ENCODE results near the gene NFATC2.
"Not testable (repeated sequence)": the region's sequence is repeated elsewhere in the genome, so short reads cannot be mapped to it uniquely, and the experiment has no call there.

Gene NFATC2

DNA sequence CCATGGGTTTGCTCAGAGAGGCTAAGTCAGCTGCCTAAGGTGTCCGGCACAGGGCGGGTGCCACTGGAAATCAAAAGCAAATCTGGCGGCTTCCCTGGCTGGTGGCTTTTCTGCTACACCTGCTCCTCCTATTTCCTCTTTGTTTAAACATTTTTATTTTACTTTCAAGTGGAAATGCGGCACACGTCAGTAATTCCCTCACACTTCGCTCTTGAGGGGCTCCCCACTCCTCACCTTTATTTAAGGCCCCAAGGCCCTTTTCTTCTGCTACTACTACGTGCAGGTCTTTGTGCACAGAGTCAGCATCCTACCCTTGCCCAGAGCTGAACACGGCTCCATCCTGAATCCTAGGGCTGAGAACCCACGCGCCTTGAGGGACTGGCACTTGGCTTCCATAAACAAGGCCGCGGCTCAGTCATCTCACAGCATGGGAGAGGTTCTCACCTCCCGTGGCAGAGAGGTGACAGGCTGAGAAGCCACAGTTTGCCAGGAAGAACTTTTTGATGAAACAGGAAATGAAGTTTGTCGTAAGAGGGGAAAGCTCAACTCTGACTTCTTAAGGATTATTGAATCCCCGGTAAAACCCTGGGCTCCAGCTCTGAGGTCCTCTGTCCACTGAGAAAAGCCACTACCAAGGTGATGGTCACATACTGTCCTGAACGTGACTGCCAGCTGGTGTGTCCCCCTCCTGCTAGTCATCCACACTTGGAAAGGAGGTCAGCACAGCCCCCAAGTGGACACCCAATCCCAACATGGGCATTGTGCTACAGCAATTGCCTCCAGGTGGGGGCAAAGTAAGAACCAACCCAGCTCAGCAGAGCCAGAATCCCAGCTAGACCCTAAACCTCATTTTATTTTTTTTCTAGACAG, 48.0 kb downstream of the NFATC2 start:
- no peak for DNase-seq (ENCODE audit: low spot score)

DNA sequence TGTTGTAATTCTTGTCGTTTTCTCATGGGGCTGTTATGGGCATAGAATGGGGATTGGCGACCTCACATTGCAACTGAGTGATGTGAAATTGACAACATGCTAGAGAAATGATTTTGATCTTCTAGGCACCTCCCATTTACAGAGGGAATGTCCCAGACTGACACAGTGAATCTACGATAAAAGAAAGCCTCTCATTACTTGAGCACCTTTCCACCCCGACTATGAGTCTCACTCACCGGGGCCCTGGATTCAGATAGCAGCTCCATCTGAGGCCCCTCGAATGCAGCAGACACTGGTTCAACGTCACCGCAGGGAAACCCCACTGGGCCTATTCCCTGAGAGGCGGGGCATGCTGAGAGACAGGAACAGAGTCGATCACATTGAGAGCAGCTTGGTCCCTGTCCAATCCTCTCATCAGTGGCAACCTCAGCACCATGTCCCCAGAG, 49.1 kb downstream of the NFATC2 start:
- no peak for DNase-seq (ENCODE audit: low spot score)

DNA sequence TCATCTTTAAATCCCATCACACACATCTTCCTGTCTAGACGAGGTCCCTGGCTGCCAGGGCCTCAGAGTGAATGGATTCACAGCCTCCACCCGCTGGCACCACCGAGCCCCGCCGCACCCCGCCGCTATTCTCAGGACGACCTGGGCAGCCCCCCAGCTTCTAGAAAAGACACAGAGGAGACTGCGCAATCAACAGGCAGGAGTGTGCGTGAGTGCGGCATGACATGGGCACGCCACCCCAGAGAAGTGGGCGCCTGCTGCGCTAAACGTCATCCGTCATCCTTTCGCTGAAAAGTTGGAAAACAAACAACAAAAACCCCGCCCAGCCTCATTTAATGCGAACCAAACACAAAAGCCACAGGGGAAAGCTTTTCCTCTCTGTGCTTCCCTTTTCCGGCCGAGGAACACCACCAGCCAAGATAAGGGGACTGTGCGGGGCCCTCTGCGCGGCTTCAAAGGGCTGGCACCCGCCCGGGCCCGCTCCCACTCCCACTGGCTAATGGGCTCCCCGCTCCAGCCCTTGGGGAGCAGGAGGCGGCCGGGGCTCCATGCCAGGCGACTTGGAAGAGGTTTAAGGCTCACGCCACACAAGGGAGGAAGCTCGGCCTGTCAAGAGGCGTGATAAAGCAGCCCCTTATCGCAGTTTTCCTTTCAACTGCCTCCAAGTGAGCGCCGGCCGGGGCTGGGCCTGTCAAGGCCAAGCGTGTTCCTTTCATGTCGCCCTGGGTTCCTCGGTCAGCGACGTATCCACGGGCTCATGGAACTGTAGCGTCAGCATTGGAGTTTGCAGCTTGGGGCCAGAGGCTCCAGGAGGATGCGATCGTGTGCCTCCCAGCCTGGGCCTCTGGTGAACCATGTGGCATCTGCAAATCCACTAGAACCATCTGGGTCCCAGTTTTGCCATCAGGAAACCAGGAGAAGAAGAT, 50.1 kb downstream of the NFATC2 start:
- DNase-seq (ENCODE audit: low spot score) = no peak

DNA sequence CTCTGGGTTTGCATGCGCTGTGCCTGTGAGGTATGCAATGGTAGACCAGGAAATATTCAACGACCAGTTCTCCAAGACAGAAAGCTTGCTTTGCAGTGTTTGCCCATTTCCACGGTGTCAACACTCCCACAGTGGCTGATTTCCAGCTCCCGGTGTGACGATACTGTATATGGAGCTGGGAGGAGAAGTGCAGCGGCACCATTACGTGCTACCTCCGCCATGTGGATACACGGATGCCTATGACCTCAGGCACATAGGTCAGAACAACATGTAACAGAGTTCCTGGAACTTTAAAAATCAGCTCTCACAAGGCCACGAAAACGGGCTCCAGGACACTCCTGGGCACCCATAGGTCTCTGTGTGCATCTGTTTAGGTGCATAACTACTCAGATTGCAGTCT, 51.1 kb downstream of the NFATC2 start:
- DNase-seq (ENCODE audit: low spot score) = no peak

DNA sequence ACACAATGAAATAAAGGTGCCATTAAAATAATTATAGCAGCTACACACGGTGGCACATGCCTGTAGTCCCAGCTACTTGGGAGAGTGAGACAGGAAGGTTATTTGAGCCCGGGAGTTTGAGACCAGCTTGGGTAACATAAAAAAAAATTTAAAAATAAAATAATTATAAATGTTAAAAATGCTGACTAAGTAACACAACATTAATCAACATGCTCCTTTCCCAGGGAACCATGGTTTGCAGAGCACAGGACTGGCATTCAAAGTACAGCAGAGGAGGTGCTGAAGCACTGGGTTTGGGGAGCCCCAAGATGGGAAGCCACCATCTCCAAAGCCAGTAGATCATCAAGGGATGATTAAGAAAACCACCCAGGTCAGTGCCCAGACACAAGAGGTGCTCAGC, 51.9 kb downstream of the NFATC2 start:
- no peak for DNase-seq (ENCODE audit: low spot score)

DNA sequence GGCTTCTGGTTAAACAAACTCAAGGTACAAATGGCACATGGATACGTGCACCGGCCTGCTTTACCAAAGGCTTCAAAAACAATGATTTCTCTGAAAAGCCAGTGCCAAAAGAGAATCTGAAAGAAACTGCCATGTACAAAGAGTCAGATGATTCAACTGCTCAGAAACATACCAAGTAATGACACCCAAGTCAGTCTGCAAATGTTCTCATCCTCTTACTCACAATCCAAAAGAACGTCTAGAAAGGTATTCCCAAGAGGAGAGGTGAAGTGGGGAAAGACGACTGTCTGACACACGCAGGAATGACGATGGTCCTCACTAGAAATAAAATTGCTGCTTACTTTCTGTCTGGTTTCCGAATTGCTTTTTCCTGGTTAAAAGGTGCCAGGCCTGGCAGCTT, 52.9 kb downstream of the NFATC2 start:
- no peak for DNase-seq (ENCODE audit: low spot score)

DNA sequence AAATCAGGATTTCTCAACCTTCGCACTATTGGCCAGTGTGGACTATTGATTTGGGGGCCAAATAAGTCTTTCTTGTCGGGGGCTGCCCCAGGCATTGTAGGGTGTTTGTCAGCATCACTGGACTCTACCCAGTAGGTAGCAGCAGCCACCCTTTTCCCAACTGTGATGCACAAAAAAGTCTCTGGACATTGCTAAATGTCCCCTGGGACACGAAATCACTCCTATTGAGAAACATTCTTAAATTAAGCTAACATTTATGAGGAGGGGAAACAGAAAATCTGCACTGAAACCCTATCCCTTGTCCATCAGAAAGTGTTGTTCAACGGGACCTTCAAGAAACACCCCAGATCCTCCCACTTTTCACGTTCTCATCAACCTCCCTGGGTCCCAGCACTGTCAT, 54.2 kb downstream of the NFATC2 start:
- DNase-seq (ENCODE audit: low spot score) = no peak

DNA sequence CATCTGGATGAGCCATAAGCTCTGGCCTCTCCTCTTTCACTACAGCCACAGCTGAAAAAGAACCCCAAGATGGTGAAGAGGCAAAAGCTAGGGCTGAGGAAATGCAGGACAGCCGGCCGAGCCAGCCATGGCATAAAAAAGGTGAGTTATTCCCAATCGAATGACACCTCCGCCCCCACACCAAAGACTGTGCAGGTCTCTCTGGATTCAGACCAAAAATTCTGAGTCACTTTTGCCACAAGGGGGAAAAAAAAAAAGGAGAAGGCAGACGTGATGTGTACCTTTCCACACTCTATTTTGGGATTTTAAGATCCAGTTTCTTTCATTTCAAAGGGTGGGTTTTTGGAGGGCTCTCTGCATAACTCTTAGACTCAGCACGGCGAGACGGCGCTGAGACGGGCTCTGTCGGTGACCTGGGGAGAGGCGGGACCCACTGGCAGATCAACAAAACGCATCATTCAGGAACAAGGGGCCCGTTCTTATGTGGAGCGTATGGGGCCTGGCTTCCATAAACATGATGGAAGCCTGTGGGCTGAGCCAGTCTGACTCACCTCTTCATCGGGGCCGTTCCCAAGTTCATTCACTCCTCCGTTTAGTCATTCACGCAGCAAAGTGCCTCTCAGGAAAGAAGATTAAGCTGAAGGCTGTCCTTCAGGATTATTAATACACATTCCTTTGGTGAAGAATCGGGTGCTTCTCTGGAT, 54.8 kb downstream of the NFATC2 start:
- DNase-seq (ENCODE audit: low spot score) = peak; percentile 69

DNA sequence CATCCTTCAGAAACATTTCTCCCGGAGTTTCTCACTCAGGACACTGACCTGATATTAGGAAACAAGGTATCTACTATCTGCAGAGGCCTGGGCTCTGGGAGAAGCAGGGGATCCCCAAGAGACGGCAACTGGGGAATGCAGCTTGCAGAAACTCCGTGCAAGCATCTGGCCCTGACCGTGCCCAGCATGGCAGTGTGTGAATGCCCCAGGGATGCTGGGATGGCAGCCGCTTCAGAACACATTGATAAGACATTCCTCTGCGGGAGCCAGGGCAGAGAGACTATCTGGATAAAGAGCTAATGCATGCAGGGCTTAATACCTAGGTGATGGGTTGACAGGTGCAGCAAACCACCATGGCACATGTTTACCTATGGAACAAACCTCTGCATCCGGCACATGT, 55.4 kb downstream of the NFATC2 start:
- no peak for DNase-seq (ENCODE audit: low spot score)

DNA sequence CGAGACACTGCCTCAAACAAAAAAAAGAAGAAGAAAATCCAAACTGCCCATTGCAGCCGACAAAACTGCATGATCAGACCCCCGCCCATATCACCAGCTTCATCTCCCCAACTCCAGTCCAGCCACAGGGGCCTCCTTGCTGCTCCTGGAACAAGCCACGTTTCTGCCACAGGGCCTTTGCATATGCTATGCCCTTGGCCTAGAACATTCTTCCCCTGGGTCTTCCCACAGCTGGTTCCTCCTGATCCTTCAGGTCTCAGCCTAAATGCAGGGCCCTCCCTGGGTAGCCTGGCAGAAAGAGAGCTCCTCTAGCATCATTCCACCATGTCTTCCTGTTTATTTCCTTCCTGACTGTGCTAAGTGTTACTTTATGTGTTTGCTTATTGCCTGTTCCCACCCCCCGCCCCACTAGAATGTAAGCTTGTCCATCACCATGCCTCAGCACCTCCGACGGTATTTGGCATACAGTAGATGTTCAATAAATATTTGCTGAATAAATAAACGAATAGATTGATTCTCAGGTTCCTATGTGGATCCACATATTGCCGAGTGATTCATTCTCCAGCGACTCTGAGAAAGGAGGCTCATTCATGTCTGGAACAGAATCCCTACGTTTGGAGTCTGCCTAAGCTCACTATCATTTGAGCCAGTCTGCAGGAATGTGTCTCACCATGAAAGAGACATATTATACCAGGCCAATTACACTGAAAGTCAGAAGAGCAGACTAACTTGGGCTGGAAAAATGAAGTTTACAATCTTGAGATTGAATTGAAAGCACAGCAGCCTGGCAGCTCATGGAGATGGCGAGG, 56.1 kb downstream of the NFATC2 start:
- no peak for DNase-seq (ENCODE audit: low spot score)

DNA sequence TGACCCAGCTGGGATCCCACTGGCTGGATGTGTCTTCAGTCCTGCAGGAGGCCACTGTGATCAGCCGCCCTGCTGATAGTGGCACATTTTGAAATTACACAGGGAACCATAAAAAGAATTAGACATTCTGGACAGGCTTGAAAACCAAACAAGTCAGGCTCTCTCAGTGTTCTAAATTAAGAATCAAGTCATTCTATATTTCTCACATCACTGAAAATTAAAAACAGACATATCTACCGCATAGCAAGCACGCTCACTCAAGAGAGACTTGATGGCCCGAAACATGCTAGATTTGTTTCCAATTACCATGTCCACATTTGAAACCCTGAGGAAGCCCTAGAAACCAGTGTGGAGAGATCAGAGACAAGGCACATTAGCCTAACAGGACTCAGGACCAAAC, 57.7 kb downstream of the NFATC2 start:
- no peak for DNase-seq (ENCODE audit: low spot score)

DNA sequence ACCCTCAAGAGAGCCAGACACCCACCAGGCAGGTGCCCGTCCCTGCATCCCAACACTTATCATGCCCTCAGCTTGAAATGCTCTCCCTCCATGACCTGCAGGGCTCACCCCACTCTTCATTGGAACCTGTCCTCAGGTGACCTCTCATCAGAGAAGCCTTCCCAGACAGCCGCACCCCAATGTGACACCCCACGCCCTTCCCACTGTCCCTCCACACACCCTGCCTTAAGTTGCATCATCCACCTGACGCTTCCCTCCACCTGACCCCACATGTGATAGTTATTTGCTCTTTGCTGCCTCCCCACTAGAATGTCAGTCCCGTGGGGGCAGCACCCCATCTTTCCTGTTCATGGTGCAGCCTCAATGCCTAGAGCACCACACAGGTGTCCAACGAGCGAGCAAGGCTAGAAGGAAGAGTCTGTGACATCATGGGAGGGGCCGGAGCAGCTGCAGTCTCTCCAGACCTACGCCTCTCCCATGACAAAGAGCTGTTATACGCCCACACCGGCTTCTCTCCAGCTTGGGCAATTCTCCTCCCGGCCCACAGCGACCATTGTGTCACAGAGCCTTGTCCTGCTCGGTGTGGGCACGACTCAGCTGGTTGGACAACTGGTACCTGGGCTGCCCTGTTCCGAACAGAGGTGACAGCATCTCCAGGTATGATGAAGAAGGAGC, 58.2 kb downstream of the NFATC2 start:
- no peak for DNase-seq (ENCODE audit: low spot score)

DNA sequence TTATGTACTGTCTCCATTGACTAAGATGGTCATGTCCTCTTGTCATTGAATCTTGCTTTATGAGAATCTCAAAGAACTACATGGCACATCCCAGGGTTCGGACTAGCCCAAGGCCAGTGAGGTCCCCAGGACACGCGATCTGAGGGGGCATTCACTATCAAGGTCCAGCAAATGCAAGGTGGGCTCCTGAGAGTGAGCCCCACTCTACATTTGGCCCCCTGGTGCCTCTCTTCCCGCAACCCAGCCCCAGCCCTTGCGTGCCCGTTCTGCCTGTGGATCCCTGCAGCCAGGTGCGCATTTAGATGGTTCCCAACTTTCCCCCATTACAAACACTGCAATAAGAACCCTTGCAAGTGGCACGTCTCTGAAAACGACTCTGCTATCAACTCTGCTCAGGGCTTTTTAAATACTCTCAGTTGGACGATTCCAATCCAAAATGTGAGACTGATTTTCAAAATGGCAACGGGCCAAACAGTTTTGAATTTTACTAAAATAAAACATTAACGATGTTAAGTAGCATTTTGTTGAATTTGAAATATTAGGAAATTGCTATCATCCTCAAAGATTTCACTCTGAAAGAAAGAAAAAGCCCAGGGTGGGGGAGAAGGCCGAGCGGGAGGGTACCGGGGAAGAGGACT, 59.6 kb downstream of the NFATC2 start:
- no peak for DNase-seq (ENCODE audit: low spot score)

DNA sequence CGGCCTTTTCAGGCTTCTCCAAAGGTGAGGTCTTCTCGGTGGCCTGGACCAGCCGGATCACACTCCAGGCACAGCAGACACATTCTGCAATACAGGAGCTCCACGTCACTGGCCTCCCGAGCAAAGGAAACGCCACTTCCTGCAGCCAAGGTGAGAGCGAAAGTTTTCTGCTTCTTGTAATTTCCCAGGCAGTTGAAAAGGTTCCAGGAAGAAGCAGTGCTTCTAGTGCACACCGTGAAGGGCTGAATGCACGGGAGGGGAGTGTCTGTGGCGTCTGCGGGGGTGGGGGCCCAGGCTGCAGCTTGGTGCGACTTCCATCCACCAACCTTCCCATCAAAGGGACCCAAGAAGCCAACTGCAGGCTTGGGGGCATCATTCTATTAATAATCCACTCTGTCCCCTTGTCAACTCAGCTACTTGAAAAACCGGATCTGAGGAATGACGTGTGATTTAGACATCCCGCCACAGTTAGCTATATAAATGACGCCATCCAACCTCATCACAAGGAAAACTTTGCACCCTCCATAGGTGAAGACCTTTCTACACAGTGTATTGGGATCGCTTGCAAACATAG, 61.1 kb downstream of the NFATC2 start:
- no peak for DNase-seq (ENCODE audit: low spot score)

DNA sequence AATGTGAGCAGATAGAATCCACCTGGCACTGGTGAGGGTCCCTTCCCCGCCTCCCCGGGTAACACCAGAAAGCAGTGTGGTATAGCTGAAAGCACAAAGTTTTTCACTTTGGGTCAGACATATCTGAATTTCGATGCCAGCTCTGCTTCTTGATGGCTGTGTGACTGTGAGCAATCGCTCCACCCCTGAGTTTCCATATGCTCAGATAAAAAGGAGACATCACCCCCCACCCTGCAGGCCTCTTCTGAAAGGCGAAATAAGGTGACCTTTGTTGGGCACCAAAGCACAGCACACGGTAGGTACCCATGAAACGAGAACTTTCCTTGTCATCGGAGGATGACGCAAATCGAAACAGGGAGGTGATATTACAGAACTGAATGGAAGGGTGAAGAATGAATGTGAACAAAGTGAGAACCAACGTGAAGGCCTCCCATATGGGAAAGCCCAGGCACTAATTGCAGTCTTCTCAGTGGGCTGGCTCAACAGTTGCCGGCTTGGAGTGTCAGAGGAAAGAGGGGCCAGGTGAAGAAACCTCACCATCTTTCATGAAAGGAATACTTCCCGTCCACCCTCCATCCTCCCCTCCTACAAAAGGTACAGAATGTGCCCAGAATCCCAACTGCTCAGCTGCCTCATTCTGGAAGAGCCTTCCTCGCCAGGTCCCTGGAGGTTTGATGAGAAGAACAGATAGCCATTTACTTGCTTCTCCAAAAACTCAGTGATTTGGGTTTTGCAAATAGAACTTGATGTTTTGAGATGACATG, 61.8 kb downstream of the NFATC2 start:
- no peak for DNase-seq (ENCODE audit: low spot score)

DNA sequence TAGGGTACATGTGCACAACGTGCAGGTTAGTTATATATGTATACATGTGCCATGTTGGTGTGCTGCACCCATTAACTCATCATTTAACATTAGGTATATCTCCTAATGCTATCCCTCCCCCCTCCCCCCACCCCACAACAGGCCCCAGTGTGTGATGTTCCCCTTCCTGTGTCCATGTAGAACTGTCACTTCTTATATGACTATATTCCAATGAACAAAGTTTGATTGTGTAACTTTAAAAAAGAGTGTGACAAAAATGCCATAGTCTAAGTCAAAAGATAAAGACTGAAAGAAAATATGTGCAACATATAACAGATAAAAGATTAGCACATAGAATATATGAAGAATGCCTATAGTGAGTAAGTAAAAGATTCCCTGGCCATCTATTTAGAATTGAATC, 66.4 kb downstream of the NFATC2 start:
- DNase-seq (ENCODE audit: low spot score) = not testable (repeated sequence)

DNA sequence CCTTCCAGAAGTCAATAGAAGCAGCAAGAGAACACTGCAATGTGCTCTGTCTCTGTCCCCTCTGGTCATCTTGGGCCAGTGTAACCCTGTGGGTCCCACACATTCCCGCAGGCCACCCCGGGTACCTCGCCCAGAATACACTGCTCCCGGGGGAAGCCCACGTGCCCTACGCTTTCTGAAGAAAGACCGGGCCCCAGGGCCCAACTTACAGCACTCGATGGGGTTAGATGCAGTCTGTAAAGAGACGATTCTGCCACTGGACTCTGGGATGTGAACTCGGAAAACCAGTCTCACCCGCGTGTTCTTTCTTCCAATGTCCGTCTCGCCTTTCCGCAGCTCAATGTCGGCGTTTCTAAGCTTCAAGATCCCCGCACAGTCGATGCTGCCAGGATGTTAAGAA, 68.7 kb downstream of the NFATC2 start:
- no peak for DNase-seq (ENCODE audit: low spot score)

DNA sequence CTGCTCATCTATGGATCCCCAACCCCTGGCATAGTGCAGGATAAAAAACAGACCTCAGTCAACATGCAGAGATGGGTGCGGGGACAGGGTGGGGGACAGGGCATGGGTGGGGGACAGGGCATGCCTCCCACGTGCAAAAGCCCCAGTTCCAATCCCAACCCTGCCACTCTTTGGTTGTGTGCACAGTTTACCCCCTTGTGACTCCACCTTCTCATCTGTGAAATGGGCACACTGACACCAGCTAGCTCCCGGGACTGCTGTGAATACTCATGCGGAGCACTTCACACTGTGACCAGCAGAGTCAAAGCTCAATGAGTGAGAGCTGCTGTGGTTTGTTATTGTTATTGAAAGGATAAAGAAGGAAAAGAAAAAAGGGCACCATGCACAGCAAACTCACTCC, 69.3 kb downstream of the NFATC2 start:
- no peak for DNase-seq (ENCODE audit: low spot score)

DNA sequence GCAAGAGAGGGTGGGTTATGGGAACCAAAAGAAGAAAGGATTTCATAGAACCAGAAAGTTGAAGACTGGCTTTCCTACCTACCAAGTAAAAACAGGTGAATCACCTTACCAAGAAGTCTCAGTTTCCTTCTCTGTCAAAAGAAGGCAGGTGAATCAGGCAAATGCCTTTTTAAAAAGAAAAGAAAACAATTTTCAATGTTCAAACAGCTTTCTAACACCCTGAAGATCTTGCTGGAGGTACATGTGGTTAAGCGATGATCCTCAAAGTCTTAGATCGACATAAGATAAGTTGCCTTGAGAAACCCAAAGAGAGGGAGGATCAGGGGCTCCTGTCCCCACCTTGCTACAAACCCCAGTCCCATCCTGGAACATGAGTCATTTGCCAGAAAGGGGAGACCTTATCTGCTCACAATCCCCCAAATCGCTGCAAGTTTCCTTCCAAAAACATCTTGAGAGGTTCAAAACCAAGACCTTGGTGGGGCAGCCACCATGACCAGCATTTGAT, 71.6 kb downstream of the NFATC2 start:
- no peak for DNase-seq (ENCODE audit: low spot score)
